Fibroblast of lung (primary cell): Measurements from ENCODE around the gene SFSWAP. TPM values are rescaled to one million over a fixed set of nuclear protein-coding genes. Genes with fewer than 3 reads are reported as not detected.
A peak's percentile ranks its signal among the peaks of the same experiment; 100 is the strongest.

Experiments
- DNase-seq, 2 donors: peaks; one replicate each; pipeline versions ENCODE4 v3.0.0 to v3.0.0-alpha.2; 2010; ENCODE audit warnings: low read depth in 2 of 2
- H2AFZ ChIP-seq: 2 replicates; pipeline ENCODE4 v1.5.1; 2012; ENCODE audit warnings: low read length, control low read depth, inconsistent platforms
- H3K27ac ChIP-seq: 2 replicates; pipeline ENCODE4 v1.5.1; 2011; ENCODE audit warnings: low read length, control low read depth; ENCODE audit not compliant: insufficient read depth
- H3K27me3 ChIP-seq: 2 replicates; pipeline ENCODE4 v1.5.1; 2011; ENCODE audit warnings: mild to moderate bottlenecking, low read length; ENCODE audit not compliant: control insufficient read depth, insufficient read depth
- H3K36me3 ChIP-seq: 2 replicates; pipeline ENCODE4 v1.5.1; 2011; ENCODE audit warnings: low read length; ENCODE audit not compliant: control insufficient read depth, insufficient read depth
- H3K4me1 ChIP-seq: 2 replicates; pipeline ENCODE4 v1.5.1; 2011; ENCODE audit warnings: low read length; ENCODE audit not compliant: control insufficient read depth, insufficient read depth; ENCODE audit errors: extremely low read depth
- H3K4me2 ChIP-seq: 2 replicates; pipeline ENCODE4 v1.5.1; 2011; ENCODE audit warnings: low read length, control low read depth; ENCODE audit not compliant: insufficient read depth; ENCODE audit errors: extremely low read depth
- H3K4me3 ChIP-seq, 4 experiments: fragments of 200-600 bp in 1 of 4; sonication (generic) in 1 of 4; replicated peaks in 1 of 4; 2 replicates each; pipeline ENCODE4 v1.5.1; 2011 to 2016; ENCODE audit warnings: low read length in 4 of 4, low read depth in 3 of 4, mild to moderate bottlenecking in 3 of 4, control low read depth in 2 of 4, inconsistent platforms in 1 of 4, mixed read lengths in 1 of 4; ENCODE audit not compliant: insufficient read depth in 1 of 4; ENCODE audit errors: control extremely low read depth in 1 of 4
- H3K79me2 ChIP-seq: 2 replicates; pipeline ENCODE4 v1.5.1; 2012; ENCODE audit warnings: mild to moderate bottlenecking, low read length, inconsistent platforms; ENCODE audit not compliant: control insufficient read depth, insufficient read depth
- H3K9ac ChIP-seq: 2 replicates; pipeline ENCODE4 v1.5.1; 2011; ENCODE audit warnings: mild to moderate bottlenecking, low read length, control low read depth; ENCODE audit not compliant: insufficient read depth
- H3K9me3 ChIP-seq: 2 replicates; pipeline ENCODE4 v1.5.1; 2012; ENCODE audit warnings: low read depth, low read length; ENCODE audit not compliant: control insufficient read depth, insufficient read depth
- H4K20me1 ChIP-seq: 2 replicates; pipeline ENCODE4 v1.5.1; 2011; ENCODE audit warnings: low read length; ENCODE audit not compliant: control insufficient read depth, insufficient read depth; ENCODE audit errors: extremely low read depth
- EZH2 ChIP-seq: IDR thresholded peaks from 2 replicates; pipeline ENCODE4 v1.5.1; 2012; ENCODE audit warnings: low read length, control low read depth, mild to moderate bottlenecking; ENCODE audit errors: missing control alignments
- polyA plus RNA-seq, 2 donors: library from polyadenylated mRNA; depleted of rRNA in 1 of 2; stranded (reverse) in 1 of 2; unstranded in 1 of 2; fragments of >200 nt; gene quantifications; 2 replicates each; pipeline ENCODE4 v1.2.1, GENCODE V29; 2011 to 2012; ENCODE audit warnings: missing spikeins in 1 of 2
- total RNA-seq: library from RNA; depleted of rRNA; stranded (reverse); fragments of >200 nt; gene quantifications from 2 replicates; pipeline ENCODE4 v1.2.1, GENCODE V29; 2014
- TF ChIP-seq, protein P1 (sequence below), 2 donors: IDR thresholded peaks in 1 of 2; conservative IDR thresholded peaks in 1 of 2; 1 replicate in 1 of 2; 2 replicates in 1 of 2; pipeline ENCODE4 v1.5.1; 2011 to 2012; ENCODE audit warnings: low read length in 2 of 2, control low read depth in 1 of 2, inconsistent platforms in 1 of 2, low read depth in 1 of 2, mild to moderate bottlenecking in 1 of 2

The SFSWAP gene
- total and polyA plus RNA-seq, 2 donors (not counting 1 experiment from before 2014, with no cell fraction given), result 9.9 to 23.3 TPM

DNA sequence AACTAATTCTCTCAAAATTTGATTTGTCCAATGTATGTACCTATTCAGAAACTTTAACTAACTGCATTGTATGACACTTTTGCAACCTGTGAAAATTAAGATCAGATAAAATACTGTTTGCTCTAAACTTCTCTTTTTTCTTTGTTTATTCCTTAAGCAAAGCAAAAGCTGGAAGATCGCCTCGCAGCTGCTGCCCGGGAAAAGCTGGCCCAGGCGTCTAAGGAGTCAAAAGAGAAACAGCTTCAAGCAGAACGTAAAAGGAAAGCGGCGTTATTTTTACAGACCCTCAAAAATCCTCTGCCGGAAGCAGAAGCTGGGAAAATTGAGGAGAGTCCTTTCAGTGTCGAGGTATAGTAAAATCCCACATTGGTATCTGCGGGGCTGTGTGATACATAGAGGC lies 55.1 kb downstream of the SFSWAP start:
- H3K27ac ChIP-seq, result no peak overlapping the region
- H3K36me3 ChIP-seq, result peaks cover 21% of the 10 kb centered on the region
- no peak overlapping the region for H2AFZ ChIP-seq
- no peaks in the 10 kb centered on the region for H3K27me3 ChIP-seq
- H3K9ac ChIP-seq, result no peak overlapping the region
- H3K4me1 ChIP-seq, result no peaks in the 10 kb centered on the region
- H3K4me3 ChIP-seq, result peak overlapping the region in 1 of 4 experiments; percentile 7
- TF ChIP-seq, protein P1, sequence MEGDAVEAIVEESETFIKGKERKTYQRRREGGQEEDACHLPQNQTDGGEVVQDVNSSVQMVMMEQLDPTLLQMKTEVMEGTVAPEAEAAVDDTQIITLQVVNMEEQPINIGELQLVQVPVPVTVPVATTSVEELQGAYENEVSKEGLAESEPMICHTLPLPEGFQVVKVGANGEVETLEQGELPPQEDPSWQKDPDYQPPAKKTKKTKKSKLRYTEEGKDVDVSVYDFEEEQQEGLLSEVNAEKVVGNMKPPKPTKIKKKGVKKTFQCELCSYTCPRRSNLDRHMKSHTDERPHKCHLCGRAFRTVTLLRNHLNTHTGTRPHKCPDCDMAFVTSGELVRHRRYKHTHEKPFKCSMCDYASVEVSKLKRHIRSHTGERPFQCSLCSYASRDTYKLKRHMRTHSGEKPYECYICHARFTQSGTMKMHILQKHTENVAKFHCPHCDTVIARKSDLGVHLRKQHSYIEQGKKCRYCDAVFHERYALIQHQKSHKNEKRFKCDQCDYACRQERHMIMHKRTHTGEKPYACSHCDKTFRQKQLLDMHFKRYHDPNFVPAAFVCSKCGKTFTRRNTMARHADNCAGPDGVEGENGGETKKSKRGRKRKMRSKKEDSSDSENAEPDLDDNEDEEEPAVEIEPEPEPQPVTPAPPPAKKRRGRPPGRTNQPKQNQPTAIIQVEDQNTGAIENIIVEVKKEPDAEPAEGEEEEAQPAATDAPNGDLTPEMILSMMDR (conservative IDR thresholded peaks at IDR 0.05 in 1 of 2, IDR thresholded peaks at IDR 0.05 in 1 of 2; ENCODE audit: low read depth in 1 of 2, low read length in 2 of 2), result no peak
- no peak overlapping the region for H3K4me2 ChIP-seq
- no peaks in the 10 kb centered on the region for H3K79me2 ChIP-seq
- no peaks in the 10 kb centered on the region for H4K20me1 ChIP-seq
- no peak for DNase-seq
- H3K9me3 ChIP-seq, result no peaks in the 10 kb centered on the region

DNA sequence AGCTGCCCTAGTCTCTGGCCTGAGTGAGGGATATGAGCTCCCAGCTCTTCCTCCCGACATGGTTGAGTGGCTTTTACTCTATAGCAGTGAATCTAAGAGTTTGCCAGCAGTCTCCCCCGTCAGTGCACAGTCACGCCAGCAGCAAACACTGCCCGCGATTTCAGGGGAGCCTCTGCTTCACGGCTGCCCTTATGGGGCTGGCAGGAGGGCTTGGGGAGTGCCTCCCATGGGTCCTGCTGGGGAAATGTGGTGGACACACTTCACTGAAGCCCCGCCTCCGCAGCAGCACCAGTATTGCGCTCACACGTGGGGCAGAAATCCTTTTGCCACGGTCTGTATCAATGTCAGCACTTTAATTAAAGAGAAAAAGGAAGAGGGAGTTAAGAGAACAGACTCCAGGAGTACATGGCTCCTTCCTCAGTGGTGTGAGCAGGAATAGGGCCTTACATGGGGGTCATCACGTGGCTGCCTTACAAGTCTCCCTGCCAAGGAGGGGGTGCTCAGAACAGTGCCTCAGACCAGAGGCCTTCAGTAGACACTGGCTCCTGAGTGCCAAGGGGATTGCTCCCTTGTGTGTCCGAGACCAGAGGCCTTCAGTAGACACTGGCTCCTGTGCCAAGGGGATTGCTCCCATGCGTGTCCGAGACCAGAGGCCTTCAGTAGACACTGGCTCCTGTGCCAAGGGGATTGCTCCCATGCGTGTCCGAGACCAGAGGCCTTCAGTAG lies 55.7 kb downstream of the SFSWAP start:
- no peaks in the 10 kb centered on the region for H3K9me3 ChIP-seq
- H3K36me3 ChIP-seq, result peaks cover 22% of the 10 kb centered on the region
- no peak overlapping the region for H3K4me2 ChIP-seq
- H3K79me2 ChIP-seq, result no peaks in the 10 kb centered on the region
- TF ChIP-seq, protein P1 (conservative IDR thresholded peaks at IDR 0.05 in 1 of 2, IDR thresholded peaks at IDR 0.05 in 1 of 2; ENCODE audit: low read depth in 1 of 2, low read length in 2 of 2), result no peak
- no peak for TF ChIP-seq EZH2
- H3K27me3 ChIP-seq, result no peaks in the 10 kb centered on the region
- no peak overlapping the region for H2AFZ ChIP-seq
- no peaks in the 10 kb centered on the region for H4K20me1 ChIP-seq
- peak overlapping the region in 1 of 4 experiments; percentile 7 for H3K4me3 ChIP-seq
- no peak for DNase-seq
- no peaks in the 10 kb centered on the region for H3K4me1 ChIP-seq
- no peak overlapping the region for H3K27ac ChIP-seq
- no peak overlapping the region for H3K9ac ChIP-seq

DNA sequence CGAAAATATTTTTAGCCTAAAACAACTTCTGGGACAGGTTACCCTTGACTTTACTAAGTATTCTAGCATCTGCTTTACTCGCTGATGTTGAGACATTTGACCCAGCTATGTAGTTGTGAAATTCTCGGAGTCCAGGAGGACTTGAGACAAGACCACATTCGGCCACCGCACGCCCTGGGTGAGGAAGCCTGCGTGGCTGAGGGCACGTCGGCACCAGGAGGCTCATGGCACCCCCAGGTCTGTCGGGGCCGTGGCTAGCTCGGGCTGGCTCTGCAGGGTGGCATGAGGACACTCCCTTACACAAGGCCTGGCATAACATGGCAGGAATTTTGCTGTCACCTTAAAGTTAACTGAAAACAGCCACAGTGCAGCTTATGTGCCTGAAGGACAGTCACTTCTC lies 59.2 kb downstream of the SFSWAP start:
- no peaks in the 10 kb centered on the region for H3K79me2 ChIP-seq
- H3K4me3 ChIP-seq, result no peak overlapping the region
- H3K27me3 ChIP-seq, result no peaks in the 10 kb centered on the region
- no peaks in the 10 kb centered on the region for H3K9me3 ChIP-seq
- no peak overlapping the region for H3K9ac ChIP-seq
- peaks cover 21% of the 10 kb centered on the region for H3K36me3 ChIP-seq
- no peak overlapping the region for H2AFZ ChIP-seq
- no peaks in the 10 kb centered on the region for H3K4me1 ChIP-seq
- H4K20me1 ChIP-seq, result no peaks in the 10 kb centered on the region
- TF ChIP-seq EZH2, result no peak
- TF ChIP-seq, protein P1 (conservative IDR thresholded peaks at IDR 0.05 in 1 of 2, IDR thresholded peaks at IDR 0.05 in 1 of 2; ENCODE audit: low read depth in 1 of 2, low read length in 2 of 2), result no peak
- DNase-seq, result no peak
- no peak overlapping the region for H3K4me2 ChIP-seq
- no peak overlapping the region for H3K27ac ChIP-seq
